ENCODE data around the gene UNC93A. TPM values are rescaled to one million over a fixed set of nuclear protein-coding genes. Genes with fewer than 3 reads are reported as not detected.
"Not testable (repeated sequence)": the region's sequence is repeated elsewhere in the genome, so short reads cannot be mapped to it uniquely, and the experiment has no call there.

Gene UNC93A
- polyA plus RNA-seq, 3 donors: 3.0 to 14.3 (median 7.4) TPM

DNA sequence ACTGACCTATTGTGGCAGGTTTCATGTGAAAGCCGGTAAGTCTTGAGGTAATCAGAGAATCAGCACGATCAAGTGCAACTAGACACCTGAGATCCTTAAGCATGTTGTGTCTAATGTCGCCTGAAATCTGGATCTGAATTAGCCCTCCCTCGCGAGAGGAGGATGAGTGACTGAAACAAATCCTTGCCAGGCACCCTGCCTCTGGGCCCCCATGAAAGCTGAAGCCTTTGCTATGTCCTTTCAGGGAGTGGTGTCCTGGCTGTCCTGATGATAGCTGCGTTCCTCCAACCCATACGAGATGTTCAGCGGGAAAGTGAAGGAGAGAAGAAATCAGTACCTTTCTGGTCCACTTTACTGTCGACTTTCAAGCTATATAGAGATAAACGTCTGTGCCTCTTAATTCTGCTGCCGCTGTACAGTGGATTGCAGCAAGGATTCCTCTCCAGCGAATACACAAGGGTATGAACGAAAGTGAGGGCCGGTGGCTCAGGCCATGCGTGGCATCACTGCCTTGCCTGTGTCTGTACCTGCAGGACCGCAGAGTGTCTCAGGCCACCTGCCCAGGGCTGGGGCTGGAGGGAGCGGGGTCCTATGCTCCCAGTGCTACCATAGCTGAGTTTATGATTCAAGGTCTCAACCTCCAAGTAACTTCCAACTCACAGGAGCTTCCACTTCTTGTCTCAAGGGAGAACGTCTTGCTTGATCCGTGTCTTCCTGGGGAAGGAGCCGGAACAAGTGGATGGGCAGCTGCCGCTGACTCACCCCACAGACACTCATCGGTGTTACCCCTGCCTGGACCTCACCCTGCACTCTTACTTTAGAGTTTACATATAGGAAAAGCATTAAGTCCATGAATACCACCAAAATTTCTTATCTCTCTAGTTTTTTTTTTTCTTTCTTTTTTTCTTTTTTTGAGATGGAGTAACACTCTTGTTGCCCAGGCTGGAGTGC lies 12.8 kb downstream of the UNC93A start:
- DNase-seq (ENCODE audit: extremely low read depth in 1 of 11, low read depth in 9 of 11, low spot score in 4 of 11): no peak

DNA sequence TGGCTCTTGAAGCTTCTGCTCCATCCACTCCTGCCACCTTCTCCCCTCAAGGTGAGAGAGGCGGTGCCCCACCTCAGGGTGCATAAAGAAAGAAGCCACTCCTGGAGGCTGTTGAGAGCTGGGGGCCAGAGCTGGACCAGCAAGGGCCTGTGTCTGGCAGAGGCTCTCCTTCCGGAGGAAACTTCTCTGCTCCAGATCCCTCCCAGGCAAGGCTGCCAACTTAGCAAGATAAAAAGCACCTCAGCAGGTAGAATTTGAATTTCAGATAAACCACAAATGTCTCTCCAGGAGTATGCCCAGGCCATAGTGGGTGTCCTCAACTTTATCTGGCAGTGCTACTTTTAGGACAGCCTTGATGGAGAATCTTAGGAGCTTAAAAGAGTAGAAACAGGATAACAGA lies 13.8 kb downstream of the UNC93A start:
- no peak for DNase-seq (ENCODE audit: extremely low read depth in 1 of 11, low read depth in 9 of 11, low spot score in 4 of 11)

GRCh38 chr6:167305796-167306195 lies 14.7 kb downstream of the UNC93A start:
- DNase-seq (ENCODE audit: extremely low read depth in 1 of 11, low read depth in 9 of 11, low spot score in 4 of 11): no peak

DNA sequence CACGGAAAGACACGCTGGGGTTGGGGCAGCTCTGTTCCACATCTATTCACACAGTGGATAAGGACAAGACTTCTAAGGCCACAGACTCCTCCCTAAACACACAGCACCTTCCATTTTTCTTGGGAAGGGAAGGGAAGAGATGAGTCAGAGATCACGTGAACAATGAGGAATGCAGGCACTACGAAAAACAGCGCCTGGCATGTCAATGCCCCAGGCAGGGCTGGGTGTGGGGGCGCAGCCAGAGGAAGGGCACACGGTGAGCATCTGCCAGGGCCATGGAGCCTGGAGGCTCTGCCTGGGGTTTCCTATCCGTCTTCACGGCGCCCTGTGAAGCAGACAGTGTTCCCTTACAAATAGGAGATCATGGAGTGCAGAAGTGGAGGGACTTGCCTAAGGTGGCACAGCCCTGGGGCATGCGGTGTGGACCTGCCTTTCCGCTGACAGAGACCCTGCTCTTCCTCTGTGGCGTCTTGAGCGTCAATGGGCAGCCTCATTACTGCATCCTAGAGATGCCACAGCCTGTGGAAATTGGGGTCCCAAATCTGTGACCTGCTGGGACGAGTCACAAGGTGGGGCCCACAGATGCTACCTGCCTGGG lies 15.4 kb downstream of the UNC93A start:
- no peak for DNase-seq (ENCODE audit: extremely low read depth in 1 of 11, low read depth in 9 of 11, low spot score in 4 of 11)

- DNase-seq (ENCODE audit: extremely low read depth in 1 of 11, low read depth in 9 of 11, low spot score in 4 of 11): no peak
Observed at GRCh38 chr6:167307342-167307955, 16.3 kb downstream of the UNC93A start.

DNA sequence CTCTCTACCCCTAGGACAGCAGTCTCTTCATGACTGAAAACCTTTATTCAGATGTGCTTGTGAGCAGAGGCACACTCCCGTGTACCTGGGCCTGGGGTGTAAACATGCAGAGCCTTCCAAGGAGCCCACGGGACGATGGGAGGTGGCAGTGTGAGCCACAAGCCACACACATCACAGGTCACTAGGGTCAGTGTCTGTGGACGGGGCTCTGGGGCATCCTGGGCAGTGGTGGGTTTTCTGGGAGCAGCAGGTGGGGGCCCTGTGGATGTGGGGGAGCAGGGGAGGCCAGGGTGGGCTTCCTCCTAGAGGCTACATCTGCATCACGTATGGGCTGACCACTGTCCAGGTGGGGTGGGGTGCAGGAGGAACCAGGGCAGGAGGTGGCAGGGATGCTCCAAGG lies 17.1 kb downstream of the UNC93A start:
- no peak for DNase-seq (ENCODE audit: extremely low read depth in 1 of 11, low read depth in 9 of 11, low spot score in 4 of 11)

GRCh38 chr6:167309355-167310192 lies 18.5 kb downstream of the UNC93A start:
- DNase-seq (ENCODE audit: extremely low read depth in 1 of 11, low read depth in 9 of 11, low spot score in 4 of 11): not testable (repeated sequence)

- DNase-seq (ENCODE audit: extremely low read depth in 1 of 11, low read depth in 9 of 11, low spot score in 4 of 11): no peak
Observed at GRCh38 chr6:167311286-167311685, 20.2 kb downstream of the UNC93A start.

DNA sequence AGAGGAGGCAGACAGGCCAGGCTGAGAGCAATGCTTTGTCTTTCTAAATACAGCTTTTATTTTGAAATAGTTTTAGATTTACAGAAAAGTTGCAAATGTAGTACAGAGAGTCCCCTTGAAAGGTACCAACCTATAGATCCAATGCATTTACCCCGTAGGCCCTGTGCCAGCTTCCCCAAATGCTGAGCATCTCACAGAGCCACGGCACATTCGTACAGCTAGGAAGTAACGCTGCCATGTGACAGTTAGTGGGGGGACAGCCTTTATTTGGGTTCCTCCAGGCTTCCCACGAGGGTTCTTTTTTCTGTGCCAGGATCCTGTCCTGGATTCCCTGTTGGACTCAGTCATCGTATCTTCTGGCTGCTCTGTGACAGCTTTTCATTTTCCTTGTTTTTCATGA lies 20.6 kb downstream of the UNC93A start:
- not testable (repeated sequence) for DNase-seq (ENCODE audit: extremely low read depth in 1 of 11, low read depth in 9 of 11, low spot score in 4 of 11)

DNA sequence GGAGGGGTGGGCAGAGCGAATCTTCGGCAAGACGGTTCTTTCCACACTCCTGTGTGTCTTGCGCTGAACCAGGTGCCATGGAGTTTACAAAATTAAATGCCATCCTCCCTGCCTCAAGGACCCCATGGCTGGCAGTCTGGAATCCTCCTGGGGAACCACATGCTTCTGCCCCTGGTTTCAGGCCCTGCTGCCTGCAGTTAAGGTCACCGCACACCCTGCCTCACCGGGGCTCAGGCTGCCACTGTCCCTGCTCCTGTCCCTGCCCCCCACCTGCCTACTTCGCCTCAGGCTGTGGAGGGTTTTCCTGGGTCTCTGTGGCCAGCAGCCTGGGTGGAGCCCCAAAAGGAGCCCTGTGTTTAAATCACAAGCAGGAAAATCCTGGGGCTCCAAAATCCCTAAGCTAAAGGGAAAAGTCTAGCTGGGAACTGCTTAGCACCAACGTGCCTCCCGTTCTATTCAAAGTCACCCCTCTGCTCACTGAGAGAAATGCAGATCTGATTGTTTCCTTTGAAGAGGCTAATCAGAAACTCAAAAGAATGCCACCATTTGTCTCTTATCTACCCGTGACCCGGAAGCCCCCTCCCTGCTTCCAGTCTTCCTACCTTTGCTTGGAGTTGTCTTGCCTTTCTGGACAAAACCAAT lies 23.2 kb downstream of the UNC93A start:
- DNase-seq (ENCODE audit: extremely low read depth in 1 of 11, low read depth in 9 of 11, low spot score in 4 of 11): no peak

- DNase-seq (ENCODE audit: extremely low read depth in 1 of 11, low read depth in 9 of 11, low spot score in 4 of 11): no peak
Observed at GRCh38 chr6:167317172-167317571, 26.1 kb downstream of the UNC93A start.

DNA sequence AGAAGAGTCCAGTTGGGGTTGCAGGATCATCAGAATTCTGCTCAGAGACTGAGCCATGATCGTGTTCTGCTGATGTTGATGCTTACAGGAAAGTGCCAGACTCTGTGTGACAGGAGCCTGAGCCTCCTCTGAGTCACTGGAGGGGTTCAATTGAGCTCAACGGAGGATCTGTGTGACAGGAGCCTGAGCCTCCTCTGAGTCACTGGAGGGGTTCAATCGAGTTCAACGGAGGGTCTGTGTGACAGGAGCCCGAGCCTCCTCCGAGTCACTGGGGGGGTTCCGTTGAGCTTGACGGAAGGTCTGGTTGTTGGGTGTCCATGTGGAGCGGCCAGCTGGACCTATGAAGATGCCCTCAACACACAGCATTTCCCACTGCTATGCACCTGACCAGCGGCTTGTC lies 27.2 kb downstream of the UNC93A start:
- DNase-seq (ENCODE audit: extremely low read depth in 1 of 11, low read depth in 9 of 11, low spot score in 4 of 11): not testable (repeated sequence)

DNA sequence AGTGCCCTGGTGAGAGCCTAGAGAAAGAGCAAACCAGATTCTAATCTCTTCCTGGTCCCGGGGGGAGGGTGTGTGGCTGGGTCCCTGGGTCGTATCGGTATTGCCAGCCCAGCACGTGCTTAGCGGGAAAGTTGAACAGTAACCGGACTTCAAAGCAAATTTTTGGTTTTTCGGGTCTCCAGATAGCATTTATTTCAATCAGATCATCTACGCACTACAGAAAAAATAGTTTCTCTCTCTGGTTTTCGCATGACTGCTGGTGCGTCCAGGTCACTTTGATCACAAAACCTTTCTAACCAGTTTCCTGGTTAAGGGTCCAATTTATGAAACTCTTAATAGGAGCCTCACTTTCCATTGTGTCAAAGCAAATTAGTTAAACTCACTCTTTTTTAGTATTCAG lies 27.7 kb downstream of the UNC93A start:
- DNase-seq (ENCODE audit: extremely low read depth in 1 of 11, low read depth in 9 of 11, low spot score in 4 of 11): not testable (repeated sequence)

DNA sequence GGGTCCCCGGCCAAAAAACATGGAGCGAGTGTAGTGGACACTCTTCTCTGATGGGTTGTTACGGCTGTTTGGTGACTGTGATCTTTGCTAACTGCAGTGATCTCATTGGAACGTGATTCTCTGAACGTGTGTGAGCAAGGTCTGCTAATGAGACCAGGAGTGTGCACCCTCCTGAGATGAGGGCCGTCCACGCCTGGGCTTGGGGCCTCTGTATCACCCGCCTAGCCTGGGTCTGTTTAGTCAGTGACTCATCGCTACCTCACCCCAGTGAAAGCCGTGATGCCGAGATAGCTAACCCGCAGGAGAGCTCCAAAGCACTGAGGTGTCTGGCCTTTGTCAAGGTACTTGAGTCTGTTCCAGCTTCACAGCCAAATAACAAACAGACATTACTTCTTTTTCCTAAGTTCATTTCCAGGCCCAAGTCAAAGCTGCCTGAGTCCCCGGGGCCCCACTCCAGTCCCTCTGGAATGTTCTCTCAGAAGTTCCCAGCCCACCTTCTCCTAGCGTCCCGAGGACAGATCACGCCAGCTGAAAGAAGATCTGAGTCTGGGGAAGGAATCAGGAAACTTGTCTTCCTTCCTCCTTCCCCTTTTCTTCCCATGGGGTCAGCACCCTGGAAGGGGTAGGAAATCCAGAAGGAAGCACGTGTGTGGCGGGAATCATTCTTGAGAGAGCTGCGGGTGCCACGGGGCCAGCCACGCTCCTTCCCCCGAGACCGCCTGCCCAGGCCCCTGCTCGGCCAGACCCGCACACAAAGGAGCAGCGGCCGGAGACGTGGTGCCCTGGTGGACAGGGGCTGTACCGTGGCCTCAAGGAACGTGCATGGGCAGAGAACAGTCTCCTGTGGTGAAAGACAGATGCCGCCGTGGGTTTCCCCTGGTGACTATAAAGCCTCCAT lies 29.0 kb downstream of the UNC93A start:
- DNase-seq (ENCODE audit: extremely low read depth in 1 of 11, low read depth in 9 of 11, low spot score in 4 of 11): not testable (repeated sequence)

DNA sequence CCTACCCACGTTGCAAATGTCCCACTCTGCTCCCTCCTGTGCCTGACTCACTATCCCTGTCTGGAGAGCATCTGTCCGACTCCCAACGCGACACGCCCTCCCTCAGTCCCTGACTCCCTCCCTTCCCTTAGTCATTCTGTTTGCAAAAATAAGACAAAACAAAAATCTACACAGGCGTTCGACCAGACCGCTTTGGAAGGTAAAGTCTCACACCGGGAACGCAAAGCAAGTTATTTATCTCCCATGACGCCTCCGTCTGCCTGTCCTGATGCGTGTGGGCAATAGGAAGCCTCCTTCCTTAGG lies 29.6 kb downstream of the UNC93A start:
- not testable (repeated sequence) for DNase-seq (ENCODE audit: extremely low read depth in 1 of 11, low read depth in 9 of 11, low spot score in 4 of 11)

DNA sequence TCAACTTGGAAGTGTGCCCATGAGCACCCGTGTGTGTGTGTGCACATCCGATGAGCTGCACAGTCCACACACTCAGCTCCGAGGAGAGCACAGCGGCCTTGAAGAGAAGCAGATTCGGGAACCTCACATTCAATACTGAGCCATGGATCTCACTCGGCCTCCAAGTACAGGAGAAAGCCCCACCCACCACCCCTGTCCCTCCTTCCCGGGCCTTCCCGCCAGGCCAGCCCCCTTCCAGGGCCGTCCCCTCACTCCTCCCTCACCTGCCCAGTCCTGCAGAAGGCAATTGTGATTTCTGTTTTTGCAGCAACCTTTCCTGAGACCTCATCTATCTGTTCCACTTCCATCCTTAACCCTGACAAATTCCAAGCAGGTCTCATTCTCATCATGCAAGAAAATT lies 30.1 kb downstream of the UNC93A start:
- DNase-seq (ENCODE audit: extremely low read depth in 1 of 11, low read depth in 9 of 11, low spot score in 4 of 11): not testable (repeated sequence)

DNA sequence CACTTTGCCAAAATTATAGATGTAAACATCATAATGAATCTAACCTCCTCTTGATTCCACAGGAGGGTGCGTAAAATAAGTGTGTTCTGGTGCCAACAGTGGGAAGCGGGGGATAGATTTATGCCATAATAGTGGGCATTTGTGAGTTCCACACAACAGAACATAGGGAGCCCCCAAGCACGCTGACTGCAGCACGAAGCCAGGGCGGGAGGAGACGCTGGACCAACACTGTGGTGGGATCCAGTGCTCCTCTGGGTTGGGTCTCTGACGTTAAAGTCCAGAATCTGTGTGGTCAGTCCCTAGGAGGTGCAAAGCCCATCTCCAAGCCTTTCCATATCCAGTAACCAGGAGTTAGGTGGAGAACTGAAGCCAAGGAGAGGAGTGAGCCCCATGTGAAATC lies 32.0 kb downstream of the UNC93A start:
- DNase-seq (ENCODE audit: extremely low read depth in 1 of 11, low read depth in 9 of 11, low spot score in 4 of 11): no peak

DNA sequence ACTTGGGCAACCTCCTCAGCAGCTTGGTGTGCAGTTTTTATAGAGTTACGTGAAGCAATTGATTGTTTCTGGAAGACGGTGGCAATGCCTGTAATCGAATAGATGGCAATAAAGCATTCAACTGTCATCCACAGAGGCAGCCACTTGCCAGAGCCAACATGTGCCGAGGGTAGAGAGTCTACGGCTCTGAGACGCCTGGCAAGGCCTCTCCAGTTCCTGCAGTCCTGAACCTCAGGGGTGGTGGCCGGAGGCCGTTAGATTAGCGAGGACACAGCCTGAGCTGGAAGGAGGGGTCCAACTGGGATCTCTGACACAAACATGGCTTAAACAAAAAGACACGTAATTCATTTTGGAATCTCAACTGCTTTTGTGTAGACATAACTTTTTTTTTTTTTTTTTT lies 33.0 kb downstream of the UNC93A start:
- no peak for DNase-seq (ENCODE audit: extremely low read depth in 1 of 11, low read depth in 9 of 11, low spot score in 4 of 11)
